ENCODE results near the gene ABCE1. TPM values are rescaled to one million over a fixed set of nuclear protein-coding genes. Genes with fewer than 3 reads are reported as not detected.

The ABCE1 gene
- total RNA-seq, 1 experiment from 2014 or later = 100 TPM

DNA sequence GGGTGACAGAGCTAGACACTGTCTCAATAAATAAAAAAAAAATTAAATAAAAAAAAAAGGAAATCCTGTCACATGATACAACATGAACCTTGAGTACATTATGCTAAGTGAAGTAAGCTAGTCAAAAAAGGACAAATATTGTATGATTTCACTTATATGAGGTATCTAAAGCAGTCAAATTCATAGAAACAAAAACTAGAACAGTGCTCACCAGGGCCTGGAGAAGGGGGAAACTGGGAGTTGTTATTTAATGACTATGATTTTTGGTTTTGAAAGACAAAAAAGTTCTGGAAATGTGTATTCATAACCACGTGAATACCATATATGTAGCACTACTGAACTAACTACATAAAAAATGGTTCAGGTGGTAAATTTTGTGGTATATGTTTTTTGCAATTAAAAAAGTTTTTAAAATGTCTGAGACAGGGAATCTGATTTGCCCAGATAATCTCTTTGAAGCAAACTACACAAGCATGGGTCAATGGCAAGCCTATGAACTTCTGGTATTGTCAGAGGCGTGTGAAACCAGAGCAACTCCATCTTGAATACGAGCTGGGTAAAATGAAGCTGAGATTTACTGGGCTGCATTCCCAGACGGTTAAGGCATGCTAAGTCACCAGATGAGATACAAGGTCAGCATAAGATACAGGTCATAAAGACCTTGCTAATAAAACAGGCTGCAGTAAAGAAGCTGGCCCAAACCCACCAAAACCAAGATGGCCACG is 42.4 kb upstream of the ABCE1 start:
- Mint-ChIP-seq H3K4me1 (ENCODE audit: low read depth, unreplicated experiment) (no peaks in the 10 kb centered on the region), H3K36me3 (ENCODE audit: insufficient read depth, unreplicated experiment) (peaks cover 6% of the 10 kb centered on the region)
- CTCF ChIA-PET = no interaction called here

DNA sequence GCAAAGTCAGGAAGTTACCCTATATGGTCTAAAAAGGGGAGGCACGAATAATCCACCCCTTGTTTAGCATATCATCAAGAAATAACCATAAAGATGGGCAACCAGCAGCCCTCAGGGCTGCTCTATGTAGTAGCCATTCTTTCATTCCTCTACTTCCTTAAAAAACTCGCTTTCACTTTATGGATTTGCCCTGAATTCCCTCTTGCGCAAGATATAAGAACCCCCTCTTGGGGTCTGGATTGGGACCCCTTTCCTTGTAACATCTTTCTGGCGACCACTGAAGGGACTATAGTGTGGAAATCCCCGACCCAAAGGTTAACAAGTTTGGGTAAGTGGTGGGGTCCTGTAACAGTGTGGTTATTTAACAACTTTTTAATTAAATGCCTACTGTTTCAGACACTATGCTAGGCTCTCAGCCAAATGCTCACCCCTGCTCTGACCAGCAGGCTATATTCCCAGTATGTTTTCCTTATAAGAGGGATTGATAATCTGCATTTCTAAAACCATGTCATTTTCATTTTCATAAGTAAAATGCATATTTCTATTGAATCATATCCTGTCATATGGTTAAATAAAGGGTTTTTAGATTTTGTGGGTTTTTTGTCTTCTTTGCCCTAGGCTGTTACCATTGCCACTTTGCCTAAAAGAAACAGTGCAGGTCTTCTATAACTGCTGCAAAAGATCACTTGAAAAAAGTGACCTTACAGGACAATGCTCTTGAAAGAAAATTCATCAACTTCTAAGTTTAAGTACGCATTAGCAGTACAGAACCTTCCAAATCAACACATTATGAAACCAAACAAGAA is 41.6 kb upstream of the ABCE1 start:
- Mint-ChIP-seq H3K4me1 (ENCODE audit: low read depth, unreplicated experiment) (no peaks in the 10 kb centered on the region), H3K27me3 (ENCODE audit: insufficient read depth, unreplicated experiment) (no peaks in the 10 kb centered on the region), H3K4me3 (ENCODE audit: unreplicated experiment) (no peak overlapping the region), H3K27ac (ENCODE audit: unreplicated experiment) (no peak overlapping the region), H3K9me3 (ENCODE audit: unreplicated experiment) (no peaks in the 10 kb centered on the region), H3K36me3 (ENCODE audit: insufficient read depth, unreplicated experiment) (peaks cover 6% of the 10 kb centered on the region)
- intact Hi-C loops (cut with micrococcal nuclease; ENCODE audit: unreplicated experiment) = no loop called here
- ChIA-PET CTCF (no interaction called here), POLR2A (no interaction called here)
- DNase-seq = no peak
- H3K9me3 ChIP-seq = no peaks in the 10 kb centered on the region
- no peaks in the 10 kb centered on the region for H3K36me3 ChIP-seq (ENCODE audit: control insufficient read depth, insufficient read depth, low read length)
- no peaks in the 10 kb centered on the region for H3K4me1 ChIP-seq
- TF ChIP-seq, protein P1, sequence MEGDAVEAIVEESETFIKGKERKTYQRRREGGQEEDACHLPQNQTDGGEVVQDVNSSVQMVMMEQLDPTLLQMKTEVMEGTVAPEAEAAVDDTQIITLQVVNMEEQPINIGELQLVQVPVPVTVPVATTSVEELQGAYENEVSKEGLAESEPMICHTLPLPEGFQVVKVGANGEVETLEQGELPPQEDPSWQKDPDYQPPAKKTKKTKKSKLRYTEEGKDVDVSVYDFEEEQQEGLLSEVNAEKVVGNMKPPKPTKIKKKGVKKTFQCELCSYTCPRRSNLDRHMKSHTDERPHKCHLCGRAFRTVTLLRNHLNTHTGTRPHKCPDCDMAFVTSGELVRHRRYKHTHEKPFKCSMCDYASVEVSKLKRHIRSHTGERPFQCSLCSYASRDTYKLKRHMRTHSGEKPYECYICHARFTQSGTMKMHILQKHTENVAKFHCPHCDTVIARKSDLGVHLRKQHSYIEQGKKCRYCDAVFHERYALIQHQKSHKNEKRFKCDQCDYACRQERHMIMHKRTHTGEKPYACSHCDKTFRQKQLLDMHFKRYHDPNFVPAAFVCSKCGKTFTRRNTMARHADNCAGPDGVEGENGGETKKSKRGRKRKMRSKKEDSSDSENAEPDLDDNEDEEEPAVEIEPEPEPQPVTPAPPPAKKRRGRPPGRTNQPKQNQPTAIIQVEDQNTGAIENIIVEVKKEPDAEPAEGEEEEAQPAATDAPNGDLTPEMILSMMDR (IDR thresholded peaks at IDR 0.05; ENCODE audit: insufficient read depth in 1 of 2, low read depth in 1 of 2, low read length in 1 of 2, severe bottlenecking in 1 of 2, unreplicated experiment in 1 of 2) = no peak
- no peaks in the 10 kb centered on the region for H3K27me3 ChIP-seq (replicated peaks; ENCODE audit: control insufficient read depth, insufficient read depth, low read length)
- no TSS peak for BruUV-seq (replicated peaks)
- H3K4me3 ChIP-seq (ENCODE audit: low read depth, low read length) = no peak overlapping the region

More for the DNA sequence above, 42.4 kb upstream of the ABCE1 start:
- H3K27me3 ChIP-seq (replicated peaks; ENCODE audit: control insufficient read depth, insufficient read depth, low read length) = no peaks in the 10 kb centered on the region
- H3K9me3 ChIP-seq = no peaks in the 10 kb centered on the region
- no peak for DNase-seq
- Mint-ChIP-seq H3K9me3 (ENCODE audit: unreplicated experiment) (no peaks in the 10 kb centered on the region), H3K4me3 (ENCODE audit: unreplicated experiment) (no peak overlapping the region), H3K27me3 (ENCODE audit: insufficient read depth, unreplicated experiment) (no peaks in the 10 kb centered on the region), H3K27ac (ENCODE audit: unreplicated experiment) (no peak overlapping the region)
- POLR2A ChIA-PET = no interaction called here
- no peaks in the 10 kb centered on the region for H3K4me1 ChIP-seq
- H3K36me3 ChIP-seq (ENCODE audit: control insufficient read depth, insufficient read depth, low read length) = no peaks in the 10 kb centered on the region
- TF ChIP-seq, protein P1 (IDR thresholded peaks at IDR 0.05; ENCODE audit: insufficient read depth in 1 of 2, low read depth in 1 of 2, low read length in 1 of 2, severe bottlenecking in 1 of 2, unreplicated experiment in 1 of 2) = no peak
- intact Hi-C loops (cut with micrococcal nuclease; ENCODE audit: unreplicated experiment) = no loop called here
- no TSS peak for BruUV-seq (replicated peaks)
- H3K4me3 ChIP-seq (ENCODE audit: low read depth, low read length) = no peak overlapping the region

DNA sequence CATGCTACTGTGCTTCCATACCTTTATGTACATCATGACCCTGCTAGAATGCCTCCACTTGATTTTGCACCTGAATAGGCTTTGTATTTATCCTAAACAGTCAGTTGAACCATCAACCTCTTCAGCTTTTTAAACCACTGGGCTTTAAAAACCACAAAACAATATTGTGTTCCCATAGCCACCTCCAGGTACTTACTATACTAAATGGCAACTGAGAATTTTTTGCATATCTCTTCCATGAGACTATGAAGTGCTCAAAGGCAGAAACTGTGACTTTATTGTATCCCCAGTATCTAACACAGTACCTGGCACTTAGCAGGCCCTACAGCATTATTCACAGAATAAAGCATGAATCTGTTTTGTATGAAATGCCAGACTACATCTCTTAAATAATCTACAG is 39.9 kb upstream of the ABCE1 start:
- Histone ChIP-seq H3K4me1 (no peaks in the 10 kb centered on the region), H3K27me3 (replicated peaks; ENCODE audit: control insufficient read depth, insufficient read depth, low read length) (no peaks in the 10 kb centered on the region), H3K4me3 (ENCODE audit: low read depth, low read length) (no peak overlapping the region), H3K9me3 (no peaks in the 10 kb centered on the region), H3K36me3 (ENCODE audit: control insufficient read depth, insufficient read depth, low read length) (no peaks in the 10 kb centered on the region)
- TF ChIP-seq, protein P1 (IDR thresholded peaks at IDR 0.05; ENCODE audit: insufficient read depth in 1 of 2, low read depth in 1 of 2, low read length in 1 of 2, severe bottlenecking in 1 of 2, unreplicated experiment in 1 of 2) = no peak
- Mint-ChIP-seq H3K36me3 (ENCODE audit: insufficient read depth, unreplicated experiment) (peaks cover 11% of the 10 kb centered on the region), H3K4me1 (ENCODE audit: low read depth, unreplicated experiment) (no peaks in the 10 kb centered on the region), H3K27ac (ENCODE audit: unreplicated experiment) (no peak overlapping the region), H3K4me3 (ENCODE audit: unreplicated experiment) (no peak overlapping the region), H3K9me3 (ENCODE audit: unreplicated experiment) (no peaks in the 10 kb centered on the region), H3K27me3 (ENCODE audit: insufficient read depth, unreplicated experiment) (no peaks in the 10 kb centered on the region)
- POLR2A ChIA-PET = no interaction called here
- intact Hi-C loops (cut with micrococcal nuclease; ENCODE audit: unreplicated experiment) = no loop called here
- CTCF ChIA-PET = no interaction called here
- BruUV-seq (replicated peaks) = no TSS peak
- DNase-seq = no peak

Measured in Caco-2 (cell line).